WTC11 (cell line): ENCODE measurements around the gene FGF14. TPM values are rescaled to one million over a fixed set of nuclear protein-coding genes. Genes with fewer than 3 reads are reported as not detected.
A peak's percentile ranks its signal among the peaks of the same experiment; 100 is the strongest.

Experiments
- ATAC-seq: fragments of 200-7000 bp; cut with Tn5 transposase; 2 replicates; pipeline ENCODE4 v1.10.0; 2021; ENCODE audit warnings: mild to moderate bottlenecking, moderate library complexity
- CTCF ChIA-PET: fragments of 300-600 bp; sonication (Branson Sonifier 250); formaldehyde crosslinking; loops from one replicate; lab custom pipeline; 2021; ENCODE audit warnings: antibody characterized with exemption; lab: Charles Lee
- POLR2A ChIA-PET: fragments of 350-600 bp; sonication (Branson Sonifier 250); formaldehyde crosslinking; loops from one replicate; lab custom pipeline; 2021; ENCODE audit warnings: antibody characterized with exemption; lab: Charles Lee
- DNase-seq: peaks from one replicate; pipeline ENCODE4 v3.0.0; 2021; ENCODE audit warnings: low spot score
- H3K27ac Mint-ChIP-seq: 2 replicates; pipeline ENCODE4 v1.8.0; 2021; ENCODE audit warnings: mixed read lengths
- H3K27me3 Mint-ChIP-seq: 2 replicates; pipeline ENCODE4 v1.8.0; 2021; ENCODE audit warnings: low read depth, mild to moderate bottlenecking, moderate library complexity, mixed read lengths
- H3K36me3 Mint-ChIP-seq: 2 replicates; pipeline ENCODE4 v1.8.0; 2021; ENCODE audit warnings: mixed read lengths
- H3K4me1 Mint-ChIP-seq: 2 replicates; pipeline ENCODE4 v1.8.0; 2022; ENCODE audit warnings: mixed read lengths
- H3K4me3 Mint-ChIP-seq: 2 replicates; pipeline ENCODE4 v1.8.0; 2021; ENCODE audit warnings: mild to moderate bottlenecking, moderate library complexity, mixed read lengths
- H3K9me3 Mint-ChIP-seq: 2 replicates; pipeline ENCODE4 v1.8.0; 2021; ENCODE audit warnings: mixed read lengths
- ATF6 ChIP-seq: sonication (generic); formaldehyde crosslinking; IDR thresholded peaks from 2 replicates; pipeline ENCODE4 v1.8.1; 2023; ENCODE audit warnings: mild to moderate bottlenecking, missing genetic modification reagents
- CBFB ChIP-seq: sonication (generic); formaldehyde crosslinking; IDR thresholded peaks from 2 replicates; pipeline ENCODE4 v1.8.1; 2022; ENCODE audit warnings: mild to moderate bottlenecking, low read depth, missing genetic modification reagents
- HMGXB4 ChIP-seq: sonication (generic); formaldehyde crosslinking; IDR thresholded peaks from 2 replicates; pipeline ENCODE4 v1.8.1; 2023; ENCODE audit warnings: mild to moderate bottlenecking, moderate library complexity, missing genetic modification reagents
- KAT7 ChIP-seq: sonication (generic); formaldehyde crosslinking; IDR thresholded peaks from 2 replicates; pipeline ENCODE4 v1.8.1; 2023; ENCODE audit warnings: missing genetic modification reagents, mild to moderate bottlenecking, borderline replicate concordance
- MXD4 ChIP-seq: fragments of 250-450 bp; sonication (Bioruptor Pico); IDR thresholded peaks from 2 replicates; pipeline ENCODE4 v1.8.0; 2021; ENCODE audit warnings: mild to moderate bottlenecking, moderate library complexity, borderline replicate concordance
- MYBL2 ChIP-seq: sonication (generic); formaldehyde crosslinking; IDR thresholded peaks from 2 replicates; pipeline ENCODE4 v1.8.1; 2023; ENCODE audit warnings: mild to moderate bottlenecking, moderate library complexity, missing genetic modification reagents
- NFATC4 ChIP-seq: fragments of 250-450 bp; sonication (Bioruptor Pico); IDR thresholded peaks from 2 replicates; pipeline ENCODE4 v1.9.0; 2021; ENCODE audit warnings: mild to moderate bottlenecking
- NR2C2 ChIP-seq: sonication (generic); formaldehyde crosslinking; IDR thresholded peaks from 2 replicates; pipeline ENCODE4 v1.8.0; 2022; ENCODE audit warnings: mild to moderate bottlenecking, missing genetic modification reagents
- NR3C1 ChIP-seq: sonication (generic); formaldehyde crosslinking; conservative IDR thresholded peaks from 2 replicates; pipeline ENCODE4 v1.8.1; 2023; ENCODE audit warnings: low read depth, mild to moderate bottlenecking, missing genetic modification reagents
- SP1 ChIP-seq: sonication (generic); formaldehyde crosslinking; conservative IDR thresholded peaks from 2 replicates; pipeline ENCODE4 v1.8.1; 2022; ENCODE audit warnings: missing genetic modification reagents
- STAT6 ChIP-seq: sonication (generic); formaldehyde crosslinking; conservative IDR thresholded peaks from 2 replicates; pipeline ENCODE4 v1.8.1; 2023; ENCODE audit warnings: mild to moderate bottlenecking, low read depth, missing genetic modification reagents, moderate library complexity
- USF1 ChIP-seq: sonication (generic); formaldehyde crosslinking; IDR thresholded peaks from 2 replicates; pipeline ENCODE4 v1.8.0; 2022; ENCODE audit warnings: mild to moderate bottlenecking, missing genetic modification reagents
- ZBTB43 ChIP-seq: sonication (generic); formaldehyde crosslinking; IDR thresholded peaks from 2 replicates; pipeline ENCODE4 v1.8.1; 2023; ENCODE audit warnings: mild to moderate bottlenecking, missing genetic modification reagents
- ZNF425 ChIP-seq: fragments of 250-450 bp; sonication (Bioruptor Pico); conservative IDR thresholded peaks from 2 replicates; pipeline ENCODE4 v1.9.0; 2021; ENCODE audit warnings: mild to moderate bottlenecking
- total RNA-seq: library from RNA; stranded (reverse); gene quantifications from 3 replicates; pipeline ENCODE4 v1.2.3, GENCODE V29; 2021
- TF ChIP-seq, protein P1 (sequence below): sonication (generic); formaldehyde crosslinking; IDR thresholded peaks from 2 replicates; pipeline ENCODE4 v1.8.1; 2022; ENCODE audit warnings: low read depth, missing genetic modification reagents, borderline replicate concordance
- TF ChIP-seq, protein P2 (sequence below): sonication (generic); formaldehyde crosslinking; IDR thresholded peaks from 2 replicates; pipeline ENCODE4 v1.8.0; 2023; ENCODE audit warnings: mild to moderate bottlenecking, missing genetic modification reagents
- TF ChIP-seq, protein P3 (sequence below): fragments of 250-450 bp; sonication (Bioruptor Pico); IDR thresholded peaks from 2 replicates; pipeline ENCODE4 v1.9.0; 2021; ENCODE audit warnings: mild to moderate bottlenecking
- TF ChIP-seq, protein P4 (sequence below): fragments of 250-450 bp; sonication (Bioruptor Pico); IDR thresholded peaks from 2 replicates; pipeline ENCODE4 v1.9.0; 2021; ENCODE audit warnings: moderate library complexity, mild to moderate bottlenecking, inconsistent platforms, borderline replicate concordance
- TF ChIP-seq, protein P5 (sequence below): fragments of 250-450 bp; sonication (Bioruptor Pico); IDR thresholded peaks from 2 replicates; pipeline ENCODE4 v2.1.2; 2022; ENCODE audit warnings: mild to moderate bottlenecking, moderate library complexity

Gene FGF14
- total RNA-seq, 1 experiment from 2014 or later = 0.28 TPM

- H3K36me3 Mint-ChIP-seq = no peaks in the 10 kb centered on the region
- CTCF ChIA-PET = interaction anchor here (0.8 to 2.0 kb wide), 2 partner anchors 129 to 641 kb away, joined by 3 to 9 read pairs; no protein-coding TSS in a partner anchor
- POLR2A ChIA-PET = no interaction called here
- H3K27ac Mint-ChIP-seq = no peak overlapping the region
- DNase-seq (no peak), ATAC-seq (0 out of 2 replicates have a peak, but pooled peaks have one; percentile 1)
- no peaks in the 10 kb centered on the region for H3K9me3 Mint-ChIP-seq
- peaks cover 53% of the 10 kb centered on the region for H3K27me3 Mint-ChIP-seq
- H3K4me3 Mint-ChIP-seq = peak overlapping the region; percentile 67
- peaks cover 22% of the 10 kb centered on the region for H3K4me1 Mint-ChIP-seq
- no peak for TF ChIP-seq MYBL2 (CRISPR knock-in tag)
- no peak for TF ChIP-seq USF1 (CRISPR knock-in tag)
- TF ChIP-seq NR3C1 (CRISPR knock-in tag) = no peak
- no peak for TF ChIP-seq NFATC4 (CRISPR knock-in tag)
- TF ChIP-seq KAT7 = no peak
- TF ChIP-seq CBFB (CRISPR knock-in tag) = no peak
- TF ChIP-seq MXD4 (CRISPR knock-in tag) = no peak
- TF ChIP-seq, protein P1, sequence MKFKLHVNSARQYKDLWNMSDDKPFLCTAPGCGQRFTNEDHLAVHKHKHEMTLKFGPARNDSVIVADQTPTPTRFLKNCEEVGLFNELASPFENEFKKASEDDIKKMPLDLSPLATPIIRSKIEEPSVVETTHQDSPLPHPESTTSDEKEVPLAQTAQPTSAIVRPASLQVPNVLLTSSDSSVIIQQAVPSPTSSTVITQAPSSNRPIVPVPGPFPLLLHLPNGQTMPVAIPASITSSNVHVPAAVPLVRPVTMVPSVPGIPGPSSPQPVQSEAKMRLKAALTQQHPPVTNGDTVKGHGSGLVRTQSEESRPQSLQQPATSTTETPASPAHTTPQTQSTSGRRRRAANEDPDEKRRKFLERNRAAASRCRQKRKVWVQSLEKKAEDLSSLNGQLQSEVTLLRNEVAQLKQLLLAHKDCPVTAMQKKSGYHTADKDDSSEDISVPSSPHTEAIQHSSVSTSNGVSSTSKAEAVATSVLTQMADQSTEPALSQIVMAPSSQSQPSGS (CRISPR knock-in tag) = no peak
- no peak for TF ChIP-seq ZNF425 (CRISPR knock-in tag)
- TF ChIP-seq, protein P2, sequence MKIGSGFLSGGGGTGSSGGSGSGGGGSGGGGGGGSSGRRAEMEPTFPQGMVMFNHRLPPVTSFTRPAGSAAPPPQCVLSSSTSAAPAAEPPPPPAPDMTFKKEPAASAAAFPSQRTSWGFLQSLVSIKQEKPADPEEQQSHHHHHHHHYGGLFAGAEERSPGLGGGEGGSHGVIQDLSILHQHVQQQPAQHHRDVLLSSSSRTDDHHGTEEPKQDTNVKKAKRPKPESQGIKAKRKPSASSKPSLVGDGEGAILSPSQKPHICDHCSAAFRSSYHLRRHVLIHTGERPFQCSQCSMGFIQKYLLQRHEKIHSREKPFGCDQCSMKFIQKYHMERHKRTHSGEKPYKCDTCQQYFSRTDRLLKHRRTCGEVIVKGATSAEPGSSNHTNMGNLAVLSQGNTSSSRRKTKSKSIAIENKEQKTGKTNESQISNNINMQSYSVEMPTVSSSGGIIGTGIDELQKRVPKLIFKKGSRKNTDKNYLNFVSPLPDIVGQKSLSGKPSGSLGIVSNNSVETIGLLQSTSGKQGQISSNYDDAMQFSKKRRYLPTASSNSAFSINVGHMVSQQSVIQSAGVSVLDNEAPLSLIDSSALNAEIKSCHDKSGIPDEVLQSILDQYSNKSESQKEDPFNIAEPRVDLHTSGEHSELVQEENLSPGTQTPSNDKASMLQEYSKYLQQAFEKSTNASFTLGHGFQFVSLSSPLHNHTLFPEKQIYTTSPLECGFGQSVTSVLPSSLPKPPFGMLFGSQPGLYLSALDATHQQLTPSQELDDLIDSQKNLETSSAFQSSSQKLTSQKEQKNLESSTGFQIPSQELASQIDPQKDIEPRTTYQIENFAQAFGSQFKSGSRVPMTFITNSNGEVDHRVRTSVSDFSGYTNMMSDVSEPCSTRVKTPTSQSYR (CRISPR knock-in tag) = no peak
- TF ChIP-seq ZBTB43 = no peak
- TF ChIP-seq NR2C2 (CRISPR knock-in tag) = no peak
- no peak for TF ChIP-seq SP1 (CRISPR knock-in tag)
- TF ChIP-seq HMGXB4 (CRISPR knock-in tag) = no peak
- no peak for TF ChIP-seq ATF6
- TF ChIP-seq, protein P3, sequence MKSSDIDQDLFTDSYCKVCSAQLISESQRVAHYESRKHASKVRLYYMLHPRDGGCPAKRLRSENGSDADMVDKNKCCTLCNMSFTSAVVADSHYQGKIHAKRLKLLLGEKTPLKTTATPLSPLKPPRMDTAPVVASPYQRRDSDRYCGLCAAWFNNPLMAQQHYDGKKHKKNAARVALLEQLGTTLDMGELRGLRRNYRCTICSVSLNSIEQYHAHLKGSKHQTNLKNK = no peak
- no peak for TF ChIP-seq STAT6 (CRISPR knock-in tag)
- TF ChIP-seq, protein P4, sequence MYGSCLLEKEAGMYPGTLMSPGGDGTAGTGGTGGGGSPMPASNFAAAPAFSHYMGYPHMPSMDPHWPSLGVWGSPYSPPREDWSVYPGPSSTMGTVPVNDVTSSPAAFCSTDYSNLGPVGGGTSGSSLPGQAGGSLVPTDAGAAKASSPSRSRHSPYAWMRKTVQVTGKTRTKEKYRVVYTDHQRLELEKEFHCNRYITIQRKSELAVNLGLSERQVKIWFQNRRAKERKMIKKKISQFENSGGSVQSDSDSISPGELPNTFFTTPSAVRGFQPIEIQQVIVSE = no peak
- TF ChIP-seq, protein P5, sequence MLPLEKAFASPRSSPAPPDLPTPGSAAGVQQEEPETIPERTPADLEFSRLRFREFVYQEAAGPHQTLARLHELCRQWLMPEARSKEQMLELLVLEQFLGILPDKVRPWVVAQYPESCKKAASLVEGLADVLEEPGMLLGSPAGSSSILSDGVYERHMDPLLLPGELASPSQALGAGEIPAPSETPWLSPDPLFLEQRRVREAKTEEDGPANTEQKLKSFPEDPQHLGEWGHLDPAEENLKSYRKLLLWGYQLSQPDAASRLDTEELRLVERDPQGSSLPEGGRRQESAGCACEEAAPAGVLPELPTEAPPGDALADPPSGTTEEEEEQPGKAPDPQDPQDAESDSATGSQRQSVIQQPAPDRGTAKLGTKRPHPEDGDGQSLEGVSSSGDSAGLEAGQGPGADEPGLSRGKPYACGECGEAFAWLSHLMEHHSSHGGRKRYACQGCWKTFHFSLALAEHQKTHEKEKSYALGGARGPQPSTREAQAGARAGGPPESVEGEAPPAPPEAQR = no peak
Observed at GRCh38 chr13:101915331-101915730, 486.5 kb downstream of the FGF14 start.
